K562 (cell line): ENCODE measurements around the gene VAMP4. TPM values are rescaled to one million over a fixed set of nuclear protein-coding genes. Genes with fewer than 3 reads are reported as not detected.

ENCODE experiments used
- ATAC-seq: fragments of 200-7000 bp; cut with Tn5 transposase; 3 replicates; pipeline ENCODE4 v1.9.1; 2020; ENCODE audit warnings: moderate library complexity
- BruUV-seq: library from RNA; stranded (reverse); fragments of 400-500 nt; replicated peaks from 2 replicates; lab custom pipeline; 2021; lab: Mats Ljungman, UMichigan
- CTCF ChIA-PET: fragments of 300-600 bp; formaldehyde crosslinking; extraction: SDS; loops from one replicate; lab custom pipeline; 2021; ENCODE audit warnings: low intra/inter-chr PET ratio; lab: Yijun Ruan, JAX
- POLR2A ChIA-PET: fragments of 300-600, 350-650 bp; sonication (Branson Sonifier 250); formaldehyde crosslinking; extraction: SDS; loops from one replicate; lab custom pipeline; 2021; ENCODE audit warnings: antibody characterized with exemption, inconsistent platforms; lab: Yijun Ruan, JAX
- DNase-seq, 4 experiments: peaks; one replicate each; pipeline versions ENCODE4 v3.0.0 to v3.0.0-alpha.2; 2011 to 2018; ENCODE audit warnings: low spot score in 3 of 4, mixed read lengths in 3 of 4; ENCODE audit errors: extremely low read depth in 1 of 4
- FAIRE-seq: peaks from 2 replicates; lab custom pipeline; 2011; peaks lifted over from hg19 to GRCh38; lab: Jason Lieb, UNC
- H2AFZ ChIP-seq: 2 replicates; pipeline ENCODE4 v1.6.0; 2011; ENCODE audit warnings: low read depth, low read length, control low read depth, inconsistent platforms
- H3K27ac ChIP-seq: fragments of 200-600 bp; 3 replicates; pipeline ENCODE4 v1.8.0; 2011; ENCODE audit warnings: low read depth, mild to moderate bottlenecking, control low read depth, inconsistent platforms, low read length, moderate library complexity, mixed read lengths; ENCODE audit errors: extremely low read depth
- H3K27me3 ChIP-seq, 2 experiments: fragments of 300-600 bp in 1 of 2; 2 replicates in 1 of 2; 3 replicates in 1 of 2; pipeline versions ENCODE4 v1.6.0 to v1.8.0; 2011; ENCODE audit warnings: inconsistent platforms in 2 of 2, low read length in 2 of 2, mild to moderate bottlenecking in 1 of 2, mixed read lengths in 1 of 2, moderate library complexity in 1 of 2; ENCODE audit not compliant: control insufficient read depth in 2 of 2, insufficient read depth in 2 of 2
- H3K36me3 ChIP-seq: fragments of 300-600 bp; 3 replicates; pipeline ENCODE4 v1.8.0; 2011; ENCODE audit warnings: mild to moderate bottlenecking, low read length, inconsistent platforms; ENCODE audit not compliant: control insufficient read depth, insufficient read depth
- H3K4me1 ChIP-seq, 2 experiments: fragments of 200-600 bp in 1 of 2; replicated peaks in 1 of 2; 2 replicates in 1 of 2; 3 replicates in 1 of 2; pipeline versions ENCODE4 v1.5.1 to v1.8.0; 2011; ENCODE audit warnings: inconsistent platforms in 2 of 2, low read length in 2 of 2, mild to moderate bottlenecking in 1 of 2, mixed read lengths in 1 of 2, moderate library complexity in 1 of 2; ENCODE audit not compliant: control insufficient read depth in 2 of 2, insufficient read depth in 2 of 2
- H3K4me2 ChIP-seq: 2 replicates; pipeline ENCODE4 v1.6.1; 2011; ENCODE audit warnings: low read length, control low read depth, inconsistent platforms, mixed read lengths; ENCODE audit not compliant: insufficient read depth
- H3K4me3 ChIP-seq: fragments of 200-600 bp; sonication (generic), shearing (Covaris generic); 2 replicates; pipeline ENCODE4 v1.5.1; 2016; ENCODE audit warnings: control low read depth, inconsistent platforms
- H3K79me2 ChIP-seq: fragments of 200-600 bp; 3 replicates; pipeline ENCODE4 v1.8.0; 2011; ENCODE audit warnings: low read length, inconsistent platforms; ENCODE audit not compliant: control insufficient read depth, insufficient read depth
- H3K9ac ChIP-seq, 2 experiments: 2 replicates each; pipeline versions ENCODE4 v1.6.0 to v1.6.1; 2011; ENCODE audit warnings: low read depth in 2 of 2, low read length in 2 of 2, control low read depth in 1 of 2, inconsistent platforms in 1 of 2, mild to moderate bottlenecking in 1 of 2, mixed read lengths in 1 of 2; ENCODE audit not compliant: insufficient read depth in 1 of 2
- H3K9me1 ChIP-seq: one replicate; pipeline ENCODE4 v1.6.0; 2011; ENCODE audit warnings: inconsistent platforms, mild to moderate bottlenecking, low read length, moderate library complexity; ENCODE audit not compliant: control insufficient read depth, insufficient read depth
- H3K9me3 ChIP-seq: replicated peaks from 2 replicates; pipeline ENCODE4 v1.5.1; 2011; ENCODE audit warnings: low read depth, low read length, inconsistent platforms; ENCODE audit not compliant: control insufficient read depth, insufficient read depth
- H4K20me1 ChIP-seq: replicated peaks from 2 replicates; pipeline ENCODE4 v1.6.1; 2011; ENCODE audit warnings: low read length, inconsistent platforms, mixed read lengths; ENCODE audit not compliant: control insufficient read depth, insufficient read depth
- CTBP1 ChIP-seq: fragments of 450-650 bp; IDR thresholded peaks from 2 replicates; pipeline ENCODE4 v1.6.1; 2016; ENCODE audit warnings: borderline replicate concordance
- ELF4 ChIP-seq: fragments of 450-650 bp; formaldehyde crosslinking; IDR thresholded peaks from 2 replicates; pipeline ENCODE4 v1.4.0; 2022; ENCODE audit warnings: missing genetic modification characterization
- ERF ChIP-seq: fragments of 450-650 bp; formaldehyde crosslinking; IDR thresholded peaks from 2 replicates; pipeline ENCODE4 v1.4.0; 2020; ENCODE audit warnings: mild to moderate bottlenecking, mixed read lengths
- FIP1L1 ChIP-seq: fragments of 200-400 bp; formaldehyde crosslinking; IDR thresholded peaks from 2 replicates; pipeline ENCODE4 v1.6.1; 2018; ENCODE audit warnings: mild to moderate bottlenecking, low read depth, low read length; ENCODE audit not compliant: poor library complexity, severe bottlenecking
- FOXP1 ChIP-seq: sonication (generic); formaldehyde crosslinking; IDR thresholded peaks from 2 replicates; pipeline ENCODE4 v1.8.0; 2022; ENCODE audit warnings: mild to moderate bottlenecking, missing genetic modification reagents
- HNRNPUL1 ChIP-seq: fragments of 200-400 bp; formaldehyde crosslinking; IDR thresholded peaks from 2 replicates; pipeline ENCODE4 v1.6.1; 2017; ENCODE audit warnings: low read length
- IFI16 ChIP-seq: fragments of 250-450 bp; sonication (Bioruptor Pico); IDR thresholded peaks from 2 replicates; pipeline ENCODE4 v2.1.2; 2022; ENCODE audit warnings: mild to moderate bottlenecking, inconsistent platforms
- POU5F1 ChIP-seq: fragments of 150-350 bp; IDR thresholded peaks from 2 replicates; pipeline ENCODE4 v1.6.1; 2014; ENCODE audit warnings: borderline replicate concordance, low read length, low read depth, mild to moderate bottlenecking; ENCODE audit not compliant: partially characterized antibody
- RCOR1 ChIP-seq, 2 experiments: IDR thresholded peaks; 2 replicates each; pipeline ENCODE4 v1.6.1; 2012; ENCODE audit warnings: low read depth in 2 of 2, low read length in 2 of 2, borderline replicate concordance in 1 of 2, improper control_type of control experiment in 1 of 2
- SAFB ChIP-seq: fragments of 200-400 bp; formaldehyde crosslinking; IDR thresholded peaks from 2 replicates; pipeline ENCODE4 v1.6.1; 2017; ENCODE audit warnings: low read depth, low read length, borderline replicate concordance
- SMARCC2 ChIP-seq: fragments of 450-650 bp; IDR thresholded peaks from 2 replicates; pipeline ENCODE4 v1.6.1; 2017; ENCODE audit warnings: antibody characterized with exemption, moderate library complexity, mild to moderate bottlenecking, low read depth
- TGIF2 ChIP-seq: sonication (generic); formaldehyde crosslinking; IDR thresholded peaks from 2 replicates; pipeline ENCODE4 v1.8.1; 2022; ENCODE audit warnings: mild to moderate bottlenecking, missing genetic modification reagents, moderate library complexity
- ZBTB9 ChIP-seq: fragments of 450-650 bp; formaldehyde crosslinking; IDR thresholded peaks from 2 replicates; pipeline ENCODE4 v1.4.0; 2020; ENCODE audit warnings: mild to moderate bottlenecking, moderate library complexity
- ZNF263 ChIP-seq: sonication (generic); formaldehyde crosslinking; IDR thresholded peaks from 2 replicates; pipeline ENCODE4 v1.8.0; 2022; ENCODE audit warnings: mild to moderate bottlenecking, missing genetic modification reagents, borderline replicate concordance
- ZNF311 ChIP-seq: fragments of 250-450 bp; sonication (Bioruptor Pico); IDR thresholded peaks from 2 replicates; pipeline ENCODE4 v1.4.0; 2020; ENCODE audit warnings: mild to moderate bottlenecking, moderate library complexity
- ZNF77 ChIP-seq: fragments of 250-450 bp; sonication (Bioruptor Pico); IDR thresholded peaks from 2 replicates; pipeline ENCODE4 v1.5.0; 2020
- ZNF830 ChIP-seq: fragments of 250-450 bp; sonication (Bioruptor Pico); IDR thresholded peaks from 2 replicates; pipeline ENCODE4 v1.5.0; 2021; ENCODE audit warnings: mild to moderate bottlenecking
- WGBS: fragments of 100-300 bp; shearing (Covaris generic); methylation state at CpG from one replicate; pipeline ENCODE4 v1.1.6; 2016; ENCODE audit warnings: low coverage, mixed read lengths; ENCODE audit not compliant: insufficient coverage; ENCODE audit errors: missing lambda C conversion rate; 5-methylcytosine and 5-hydroxymethylcytosine counted together
- in situ Hi-C: fragments of 300-500 bp; cut with MboI; formaldehyde crosslinking; loops from 4 replicates; pipeline ENCODE4 v1.15.0; 2018; ENCODE audit warnings: inconsistent platforms, mixed read lengths
- intact Hi-C: fragments of 100-400 bp; cut with micrococcal nuclease; formaldehyde crosslinking; loops from 2 replicates; pipeline ENCODE4 v1.14.2; 2022
- polyA plus RNA-seq, 8 experiments: library from polyadenylated mRNA; depleted of rRNA in 4 of 8; stranded (reverse) in 5 of 8; unstranded in 3 of 8; fragments of >200 nt; fragmentation: Nextera tagmentation in 2 of 8; fragmentation: Illumina TruSeq in 1 of 8; extraction: Ambion mirVana in 2 of 8; extraction: Trizol in 1 of 8; gene quantifications; 2 replicates each; pipeline versions ENCODE4 v1.2.1 to v1.2.3, GENCODE V29; 2011 to 2014; ENCODE audit warnings: inconsistent platforms in 1 of 8, missing spikeins in 1 of 8
- total RNA-seq, 7 experiments: library from RNA; depleted of rRNA in 6 of 7; stranded (reverse); fragments of >200 nt in 6 of 7; fragmentation: Illumina TruSeq in 2 of 7; extraction: Trizol in 2 of 7; gene quantifications; 2 replicates each; pipeline versions ENCODE4 v1.2.1 to v1.2.3, GENCODE V29; 2011 to 2021; ENCODE audit warnings: low replicate concordance in 1 of 7

Gene VAMP4
- total and polyA plus RNA-seq, 9 of the 15 experiments (the other 6 are each of a cell fraction or from before 2014, with no cell fraction given), result 3.3 to 21.4 (median 11.9) TPM

GRCh38 chr1:171790318-171790717 lies 48.5 kb upstream of the VAMP4 start:
- FAIRE-seq, result no peak
- POLR2A ChIA-PET, result interaction anchor here (0.7 to 1.1 kb wide), 4 partner anchors 9 to 18 kb away, joined by 3 to 4 read pairs (median 4); partner anchors contain the start of gene METTL13
- intact Hi-C loops, result no loop called here
- TF ChIP-seq POU5F1 (no peak), FOXP1 (CRISPR knock-in tag) (no peak)
- Histone ChIP-seq H3K4me1 (peaks cover 4 to 9% of the 10 kb centered on the region in 2 experiments; a peak in 3 of 5 replicates), H3K9ac (no peak overlapping the region), H3K4me3 (no peak overlapping the region), H3K4me2 (no peak overlapping the region), H3K27me3 (no peaks in the 10 kb centered on the region), H2AFZ (no peak overlapping the region), H3K9me1 (no peaks in the 10 kb centered on the region), H4K20me1 (no peaks in the 10 kb centered on the region), H3K9me3 (no peaks in the 10 kb centered on the region), H3K36me3 (peaks cover 99% of the 10 kb centered on the region), H3K27ac (no peak overlapping the region), H3K79me2 (peaks cover 14% of the 10 kb centered on the region; the same call in 2 of the 3 replicates)
- CTCF ChIA-PET, result no interaction called here
- in situ Hi-C loops, result no loop called here
- no TSS peak for BruUV-seq
- ATAC-seq, result no peak
- no peak for DNase-seq
- WGBS, result 95% methylated on average over 6 of the region's 6 CpGs

GRCh38 chr1:171788696-171789095 lies 46.8 kb upstream of the VAMP4 start:
- CTCF ChIA-PET, result no interaction called here
- TF ChIP-seq SAFB, result no peak
- TF ChIP-seq TGIF2 (CRISPR knock-in tag), result no peak
- no peak for TF ChIP-seq FIP1L1
- TF ChIP-seq ELF4 (CRISPR knock-in tag), result no peak
- TF ChIP-seq ZNF77 (CRISPR knock-in tag), result no peak
- no peak for TF ChIP-seq HNRNPUL1
- TF ChIP-seq ZNF311 (CRISPR knock-in tag), result no peak
- TF ChIP-seq CTBP1, result no peak
- TF ChIP-seq ZNF263 (CRISPR knock-in tag), result no peak
- TF ChIP-seq IFI16 (CRISPR knock-in tag), result no peak
- no peak for TF ChIP-seq ERF
- TF ChIP-seq RCOR1 (IDR thresholded peaks at IDR 0.05; ENCODE audit: borderline replicate concordance in 1 of 2, low read depth in 2 of 2, low read length in 2 of 2), result no peak
- no peak for TF ChIP-seq SMARCC2
- no peak for TF ChIP-seq ZNF830 (CRISPR knock-in tag)
- TF ChIP-seq ZBTB9, result no peak

More at GRCh38 chr1:171788696-171789095, 46.8 kb upstream of the VAMP4 start:
- H3K27ac ChIP-seq, result no peak overlapping the region
- no TSS peak for BruUV-seq
- in situ Hi-C loops, result no loop called here
- POLR2A ChIA-PET, result interaction anchor here (0.6 kb wide), 1 partner anchor 134 kb away, joined by 4 read pairs; no protein-coding TSS in a partner anchor
- intact Hi-C loops, result no loop called here
- 92% methylated on average over 5 of the region's 5 CpGs for WGBS
- H3K4me1 ChIP-seq, result peaks cover 9 to 11% of the 10 kb centered on the region in 2 experiments; a peak in 4 of 5 replicates
- H2AFZ ChIP-seq, result no peak overlapping the region
- H3K9me1 ChIP-seq, result peaks cover 3% of the 10 kb centered on the region
- no peaks in the 10 kb centered on the region for H3K27me3 ChIP-seq
- H3K4me3 ChIP-seq, result no peak overlapping the region
- ATAC-seq (no peak), FAIRE-seq (no peak), DNase-seq (no peak)
- no peak overlapping the region for H3K4me2 ChIP-seq
- H3K9me3 ChIP-seq, result no peaks in the 10 kb centered on the region
- peaks cover 99% of the 10 kb centered on the region for H3K36me3 ChIP-seq
- peaks cover 29% of the 10 kb centered on the region for H3K79me2 ChIP-seq
- H3K9ac ChIP-seq, result no peak overlapping the region; a peak in 1 of 4 replicates
- H4K20me1 ChIP-seq, result no peaks in the 10 kb centered on the region
